CD4-positive, alpha-beta T cell treated with Interleukin-6 for 4 hours (primary cell): ENCODE data around the gene ADD2.
"Not testable (repeated sequence)": the region's sequence is repeated elsewhere in the genome, so short reads cannot be mapped to it uniquely, and the experiment has no call there.

Source experiments
- DNase-seq: peaks from one replicate; pipeline ENCODE4 v3.0.0-alpha.2; 2020; ENCODE audit warnings: mixed read lengths

The ADD2 gene

GRCh38 chr2:70750320-70750719 is 17.7 kb downstream of the ADD2 start:
- DNase-seq, result no peak

GRCh38 chr2:70748002-70748784 is 19.8 kb downstream of the ADD2 start:
- no peak for DNase-seq

GRCh38 chr2:70747284-70747683 is 20.7 kb downstream of the ADD2 start:
- DNase-seq, result no peak

- DNase-seq, result no peak
Observed at GRCh38 chr2:70746094-70746974, 21.7 kb downstream of the ADD2 start.

GRCh38 chr2:70745276-70745825 is 22.6 kb downstream of the ADD2 start:
- no peak for DNase-seq

- no peak for DNase-seq
Observed at GRCh38 chr2:70744397-70744796, 23.6 kb downstream of the ADD2 start.

GRCh38 chr2:70743677-70744076 is 24.3 kb downstream of the ADD2 start:
- DNase-seq, result no peak

GRCh38 chr2:70743068-70743467 is 24.9 kb downstream of the ADD2 start:
- DNase-seq, result no peak

- DNase-seq, result not testable (repeated sequence)
Observed at GRCh38 chr2:70739492-70739891, 28.5 kb downstream of the ADD2 start.

- no peak for DNase-seq
Observed at GRCh38 chr2:70738159-70738558, 29.8 kb downstream of the ADD2 start.

- DNase-seq, result no peak
Observed at GRCh38 chr2:70735071-70735470, 32.9 kb downstream of the ADD2 start.

GRCh38 chr2:70733646-70734180 is 34.3 kb downstream of the ADD2 start:
- no peak for DNase-seq

GRCh38 chr2:70732766-70733645 is 35.0 kb downstream of the ADD2 start:
- DNase-seq, result no peak

GRCh38 chr2:70730730-70731129 is 37.3 kb downstream of the ADD2 start:
- DNase-seq, result no peak

GRCh38 chr2:70729647-70730046 is 38.4 kb downstream of the ADD2 start:
- no peak for DNase-seq

GRCh38 chr2:70728128-70728527 is 39.9 kb downstream of the ADD2 start:
- no peak for DNase-seq

- no peak for DNase-seq
Observed at GRCh38 chr2:70726947-70727725, 40.9 kb downstream of the ADD2 start.

GRCh38 chr2:70725505-70725904 is 42.5 kb downstream of the ADD2 start:
- no peak for DNase-seq

- no peak for DNase-seq
Observed at GRCh38 chr2:70724366-70724765, 43.6 kb downstream of the ADD2 start.

- DNase-seq, result no peak
Observed at GRCh38 chr2:70723286-70723885, 44.6 kb downstream of the ADD2 start.

- no peak for DNase-seq
Observed at GRCh38 chr2:70720124-70720523, 47.9 kb downstream of the ADD2 start.
